ENCODE results near the gene WWOX. TPM values are rescaled to one million over a fixed set of nuclear protein-coding genes. Genes with fewer than 3 reads are reported as not detected.

Gene WWOX
- total RNA-seq, 1 donor from 2014 or later = 12.6 TPM

- no peak for FAIRE-seq
- H3K4me3 ChIP-seq (ENCODE audit: low read depth, low read length) = no peak overlapping the region
These were observed 489.9 kb downstream of the WWOX start for GRCh38 chr16:78589331-78589730.

GRCh38 chr16:78591682-78592103 lies 492.2 kb downstream of the WWOX start:
- H3K4me3 ChIP-seq (ENCODE audit: low read depth, low read length) = no peak overlapping the region
- FAIRE-seq = no peak
- no peak for DNase-seq (ENCODE audit: low read depth)
- no peaks in the 10 kb centered on the region for H3K27me3 ChIP-seq (ENCODE audit: control insufficient read depth, insufficient read depth, low read length)
- no peak for TF ChIP-seq CTCF (IDR thresholded peaks at IDR 0.05; ENCODE audit: insufficient read depth, low read length, severe bottlenecking)
- no peaks in the 10 kb centered on the region for H3K36me3 ChIP-seq (ENCODE audit: control insufficient read depth, insufficient read depth, low read length)

More at GRCh38 chr16:78589331-78589730, 489.9 kb downstream of the WWOX start:
- H3K27me3 ChIP-seq (ENCODE audit: control insufficient read depth, insufficient read depth, low read length) = no peaks in the 10 kb centered on the region
- TF ChIP-seq CTCF (IDR thresholded peaks at IDR 0.05; ENCODE audit: insufficient read depth, low read length, severe bottlenecking) = no peak
- DNase-seq (ENCODE audit: low read depth) = no peak
- no peaks in the 10 kb centered on the region for H3K36me3 ChIP-seq (ENCODE audit: control insufficient read depth, insufficient read depth, low read length)

GRCh38 chr16:78592111-78592510 lies 492.7 kb downstream of the WWOX start:
- Histone ChIP-seq H3K36me3 (ENCODE audit: control insufficient read depth, insufficient read depth, low read length) (no peaks in the 10 kb centered on the region), H3K4me3 (ENCODE audit: low read depth, low read length) (no peak overlapping the region), H3K27me3 (ENCODE audit: control insufficient read depth, insufficient read depth, low read length) (no peaks in the 10 kb centered on the region)
- FAIRE-seq (no peak), DNase-seq (ENCODE audit: low read depth) (no peak)
- TF ChIP-seq CTCF (IDR thresholded peaks at IDR 0.05; ENCODE audit: insufficient read depth, low read length, severe bottlenecking) = no peak

- no peak overlapping the region for H3K4me3 ChIP-seq (ENCODE audit: low read depth, low read length)
- H3K27me3 ChIP-seq (ENCODE audit: control insufficient read depth, insufficient read depth, low read length) = no peaks in the 10 kb centered on the region
- DNase-seq (ENCODE audit: low read depth) = no peak
- no peak for TF ChIP-seq CTCF (IDR thresholded peaks at IDR 0.05; ENCODE audit: insufficient read depth, low read length, severe bottlenecking)
- H3K36me3 ChIP-seq (ENCODE audit: control insufficient read depth, insufficient read depth, low read length) = no peaks in the 10 kb centered on the region
- peak; percentile 18 for FAIRE-seq
These were observed 493.9 kb downstream of the WWOX start for GRCh38 chr16:78593352-78593751.

GRCh38 chr16:78594191-78594590 lies 494.7 kb downstream of the WWOX start:
- FAIRE-seq (no peak), DNase-seq (ENCODE audit: low read depth) (no peak)
- no peaks in the 10 kb centered on the region for H3K27me3 ChIP-seq (ENCODE audit: control insufficient read depth, insufficient read depth, low read length)
- no peak overlapping the region for H3K4me3 ChIP-seq (ENCODE audit: low read depth, low read length)
- TF ChIP-seq CTCF (IDR thresholded peaks at IDR 0.05; ENCODE audit: insufficient read depth, low read length, severe bottlenecking) = no peak
- H3K36me3 ChIP-seq (ENCODE audit: control insufficient read depth, insufficient read depth, low read length) = no peaks in the 10 kb centered on the region

- H3K36me3 ChIP-seq (ENCODE audit: control insufficient read depth, insufficient read depth, low read length) = no peaks in the 10 kb centered on the region
- DNase-seq (ENCODE audit: low read depth) (no peak), FAIRE-seq (no peak)
- H3K4me3 ChIP-seq (ENCODE audit: low read depth, low read length) = no peak overlapping the region
- no peak for TF ChIP-seq CTCF (IDR thresholded peaks at IDR 0.05; ENCODE audit: insufficient read depth, low read length, severe bottlenecking)
- no peaks in the 10 kb centered on the region for H3K27me3 ChIP-seq (ENCODE audit: control insufficient read depth, insufficient read depth, low read length)
These were observed 497.0 kb downstream of the WWOX start for GRCh38 chr16:78596348-78596995.

Data from bronchial epithelial cell (primary cell).